Stimulated activated CD4-positive, alpha-beta T cell treated with anti-CD3 and anti-CD28 coated beads, TNF-alpha, amount 100 ng/mL, for 4 hours (primary cell): ENCODE results near the gene MRPL44.
"Not testable (repeated sequence)": the region's sequence is repeated elsewhere in the genome, so short reads cannot be mapped to it uniquely, and the experiment has no call there.

Source experiments
- DNase-seq, 3 experiments: peaks; one replicate each; pipeline ENCODE4 v3.0.0-alpha.2; 2020; ENCODE audit warnings: low read depth in 3 of 3

The MRPL44 gene

DNA sequence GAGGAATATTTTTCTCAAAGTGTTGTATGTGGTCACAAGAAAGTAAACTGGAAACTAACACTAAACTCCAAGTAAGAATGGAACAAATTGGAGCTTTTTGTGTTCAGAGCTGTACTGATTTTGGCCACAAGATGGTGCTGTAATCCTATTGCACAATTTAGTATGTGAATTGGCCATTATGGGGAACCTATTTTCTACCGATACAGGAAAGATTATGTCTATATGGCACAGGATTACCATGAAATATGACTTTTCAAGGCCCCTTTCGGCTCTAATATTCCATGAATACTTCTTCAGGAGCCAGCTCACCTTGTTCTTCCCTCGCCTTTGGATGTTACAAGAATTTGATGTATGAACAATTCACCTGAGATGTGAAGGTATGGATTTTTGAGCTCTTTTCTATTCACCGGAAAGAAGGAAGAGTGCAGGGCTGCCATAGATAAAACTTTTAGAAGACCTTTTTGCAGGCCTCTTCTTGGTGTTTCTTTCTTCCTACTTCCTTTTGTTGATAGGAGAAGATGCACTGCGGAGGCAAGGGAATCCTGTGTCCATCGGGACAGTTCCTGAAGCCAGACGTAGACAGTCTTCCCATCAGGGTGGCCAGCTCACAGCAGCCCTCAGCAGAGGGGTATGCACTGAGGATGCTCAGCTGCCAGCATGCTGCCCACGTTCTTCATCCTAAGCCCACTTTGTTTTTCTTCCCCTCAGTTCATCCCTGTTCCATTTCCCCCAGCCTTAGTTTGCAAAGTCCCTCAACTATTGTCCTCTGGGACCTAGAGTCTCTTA is 13.3 kb downstream of the MRPL44 start:
- peak in 1 of 3 experiments; percentile 33 for DNase-seq

DNA sequence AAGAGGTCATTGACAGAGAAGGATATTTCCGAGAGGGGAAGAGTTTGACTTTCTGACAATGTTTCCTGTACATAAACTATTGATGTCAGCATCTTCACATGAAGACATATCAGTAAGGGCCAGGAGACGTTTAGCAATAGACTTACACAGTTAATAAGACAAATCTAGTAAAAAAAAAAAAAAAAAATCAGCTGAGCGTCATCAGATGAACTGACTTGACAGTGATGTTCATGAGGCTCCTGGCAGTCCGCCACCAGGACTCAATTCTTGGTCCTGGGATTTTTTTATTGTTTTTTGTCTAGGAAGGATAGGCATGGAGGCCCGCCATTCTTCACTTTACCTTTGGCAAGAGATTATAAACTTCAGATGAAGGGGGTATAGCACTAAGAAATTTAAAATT is 14.5 kb downstream of the MRPL44 start:
- DNase-seq, result no peak

DNA sequence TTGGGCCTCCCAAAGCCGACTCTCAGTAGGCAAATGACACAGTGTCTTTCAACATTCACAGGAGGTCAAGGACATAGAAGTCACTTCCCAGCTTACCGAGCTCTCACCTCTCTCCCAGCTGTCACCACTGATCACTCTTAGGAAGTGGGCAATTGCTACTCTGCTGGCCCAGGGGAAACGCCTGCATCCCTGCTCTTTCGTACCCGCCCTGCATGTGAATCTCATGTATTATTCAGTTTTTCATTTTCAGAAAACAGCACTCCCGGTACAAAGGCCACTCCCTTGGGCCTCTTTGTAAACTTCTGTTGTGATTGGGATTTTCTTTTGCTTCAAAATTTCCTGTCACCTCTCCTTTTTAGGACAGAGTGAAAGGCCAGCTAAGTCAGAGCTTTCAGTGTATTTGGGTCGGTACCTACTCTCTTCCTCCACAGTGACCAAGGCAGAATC is 15.4 kb downstream of the MRPL44 start:
- DNase-seq, result no peak

DNA sequence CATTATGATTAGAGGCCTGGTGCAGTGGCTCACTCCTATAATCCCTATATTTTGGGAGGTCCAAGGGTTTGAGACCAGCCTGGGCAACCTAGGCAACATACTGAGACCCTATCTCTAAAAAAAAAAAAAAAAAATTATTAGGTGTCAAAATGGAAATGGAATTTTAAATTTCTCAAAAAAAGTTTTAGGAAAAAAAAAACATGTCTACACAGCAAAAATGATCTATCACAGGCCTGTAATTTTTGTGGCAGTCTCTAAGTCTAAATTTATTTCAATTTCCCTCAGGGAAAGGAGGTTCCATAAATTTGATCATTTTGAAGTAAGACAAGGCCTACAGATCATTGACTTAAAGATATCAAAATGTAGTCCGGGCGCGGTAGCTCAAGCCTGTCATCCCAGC is 16.3 kb downstream of the MRPL44 start:
- no peak for DNase-seq

DNA sequence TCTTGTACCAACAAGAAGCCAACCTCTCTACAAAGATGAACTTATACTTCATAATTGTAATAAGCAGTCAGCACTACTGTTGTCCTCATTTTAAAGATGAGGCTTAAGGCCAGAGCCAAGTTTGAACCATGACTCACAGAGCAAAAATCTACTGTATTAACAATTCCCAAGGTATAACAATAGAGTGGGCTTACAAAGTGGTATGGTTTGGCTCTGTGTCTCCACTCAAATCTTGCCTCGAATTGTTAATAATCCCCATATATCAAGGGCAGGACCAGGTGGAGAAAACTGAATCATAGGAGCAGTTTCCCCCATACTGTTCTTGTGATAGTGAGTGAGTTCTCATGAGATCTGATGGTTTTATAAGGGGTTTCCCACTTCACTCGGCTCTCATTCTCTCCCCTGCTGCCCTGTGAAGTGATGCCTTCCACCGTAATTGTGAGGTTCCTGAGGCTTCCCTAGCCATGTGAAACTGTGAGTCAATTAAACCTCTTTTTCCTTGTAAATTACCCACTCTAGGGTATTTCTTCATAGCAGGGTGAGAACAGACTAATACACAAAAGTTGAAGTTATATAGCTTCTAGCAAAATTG is 19.5 kb downstream of the MRPL44 start:
- DNase-seq, result no peak

DNA sequence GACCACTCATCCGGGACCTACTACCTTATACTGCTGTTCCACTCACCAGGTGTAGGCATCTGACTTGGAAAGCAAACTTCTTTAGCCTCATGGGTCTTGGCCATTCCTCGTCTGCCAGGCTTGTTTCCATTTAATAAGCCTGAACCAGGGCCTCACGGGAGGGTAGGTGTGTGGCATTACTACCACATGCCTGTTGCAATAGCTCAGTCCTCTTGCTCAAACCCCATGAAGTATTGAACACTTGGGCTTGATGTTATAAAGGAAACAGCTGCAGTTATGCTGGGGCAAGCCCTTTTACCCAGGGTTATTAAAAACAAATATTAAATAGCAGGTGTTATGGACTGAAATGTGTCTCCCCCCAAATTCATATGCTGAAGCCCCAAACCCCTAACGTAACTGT is 21.2 kb downstream of the MRPL44 start:
- no peak for DNase-seq

DNA sequence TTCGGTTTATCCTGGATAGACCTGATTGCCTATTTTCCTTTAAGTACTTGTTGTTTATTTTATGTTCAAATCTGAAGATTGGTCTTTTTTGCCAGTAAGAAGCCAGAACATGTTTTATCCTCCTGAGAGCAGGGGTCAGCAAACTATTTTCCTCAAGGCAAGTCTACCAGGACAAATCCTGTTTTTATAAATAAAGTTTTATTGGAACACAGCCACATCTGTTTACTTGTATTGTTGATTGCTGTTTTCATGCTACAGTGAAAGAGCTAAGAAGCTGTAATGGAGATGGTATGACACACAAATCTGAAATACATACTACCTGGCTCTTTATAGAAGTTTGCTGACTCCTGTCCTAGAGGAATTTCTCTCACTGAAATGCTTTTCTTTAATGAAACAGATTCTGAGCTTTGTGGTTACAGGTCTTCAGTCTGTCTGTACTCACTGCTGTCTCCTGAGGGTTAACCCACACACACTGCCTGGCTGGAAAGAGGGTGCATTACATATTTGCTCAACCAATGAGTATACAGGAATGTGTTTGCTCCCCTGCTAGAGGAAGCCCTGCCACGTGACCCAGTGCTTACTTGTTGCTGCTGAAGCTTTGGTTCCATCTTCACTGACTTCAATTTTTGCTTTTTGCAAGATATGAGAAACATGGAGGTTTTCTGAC is 22.6 kb downstream of the MRPL44 start:
- DNase-seq, result no peak

DNA sequence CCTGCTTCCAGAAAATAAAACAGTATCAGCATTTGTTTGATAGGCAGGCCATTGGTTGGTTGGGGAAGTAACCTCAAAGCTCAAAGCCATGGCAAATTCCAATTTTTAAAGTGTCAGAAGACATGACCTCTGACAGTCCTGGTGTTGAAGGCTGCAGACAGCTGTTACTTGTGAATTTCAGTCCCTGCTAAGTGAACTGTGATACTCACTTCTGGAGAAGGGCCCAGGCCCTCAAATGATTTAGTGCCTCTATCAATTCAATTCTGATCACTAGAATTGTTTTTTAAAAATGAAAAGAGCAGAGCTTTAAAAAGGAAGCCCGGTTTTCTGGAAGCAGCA is 23.1 kb downstream of the MRPL44 start:
- no peak for DNase-seq

- no peak for DNase-seq
Measured at GRCh38 chr2:223980803-223981202, 23.5 kb downstream of the MRPL44 start.

- no peak for DNase-seq
Measured at GRCh38 chr2:223981241-223981640, 24.0 kb downstream of the MRPL44 start.

DNA sequence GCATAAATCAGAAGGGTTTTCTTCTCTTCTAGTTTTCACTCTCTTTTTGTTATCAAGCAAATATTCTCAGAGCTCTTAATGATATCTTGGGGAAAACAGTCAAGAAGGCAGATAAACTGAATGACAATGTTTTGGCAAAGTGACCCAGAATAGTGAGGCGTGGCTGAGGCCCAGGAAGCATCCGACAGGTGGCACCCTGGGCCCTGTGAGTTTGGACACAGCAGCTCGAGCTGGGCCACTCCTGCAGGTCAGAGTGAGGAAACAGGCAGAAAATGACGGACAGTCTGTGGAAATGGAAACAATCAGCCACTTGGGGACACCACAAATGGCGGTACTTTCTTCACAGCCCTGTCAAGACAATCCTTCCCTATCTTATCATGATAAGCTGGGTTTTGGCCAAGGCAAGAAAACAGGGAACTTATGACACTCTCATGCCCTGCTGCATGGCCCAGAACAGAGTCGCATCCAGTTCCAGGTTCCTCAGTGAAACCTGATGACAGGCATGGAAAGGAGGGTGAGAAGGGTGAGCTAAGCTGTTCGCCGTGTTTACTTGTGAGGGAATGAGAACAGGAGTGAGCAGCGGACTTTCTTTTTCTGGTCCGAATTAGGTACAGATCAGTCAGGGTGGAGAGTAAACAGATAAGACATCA is 32.1 kb downstream of the MRPL44 start:
- no peak for DNase-seq

- DNase-seq, result no peak
Measured at GRCh38 chr2:223989856-223990232, 32.6 kb downstream of the MRPL44 start.

DNA sequence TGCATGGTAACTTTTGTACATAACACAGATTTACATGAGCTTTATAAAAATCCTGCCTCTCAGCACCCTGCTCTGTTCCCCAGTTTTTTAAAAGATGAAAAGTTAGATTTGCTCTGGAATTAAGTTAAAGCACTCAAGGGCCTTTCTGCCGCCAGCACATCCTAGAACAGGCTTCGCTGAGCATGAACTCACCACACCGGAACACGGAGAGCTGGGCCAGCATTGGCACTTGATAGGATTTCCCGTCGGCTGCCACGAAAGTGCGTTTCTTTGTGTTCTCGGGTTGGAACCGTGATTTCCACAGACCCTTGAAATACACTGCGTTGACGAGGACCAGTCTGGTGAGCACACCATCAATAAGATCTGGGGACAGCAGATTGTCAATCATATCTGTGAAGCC is 34.3 kb downstream of the MRPL44 start:
- no peak for DNase-seq

- DNase-seq, result peak; percentile 9 to 40 (median 35)
Measured at GRCh38 chr2:223993634-223994232, 36.5 kb downstream of the MRPL44 start.

GRCh38 chr2:223994562-223995162 is 37.4 kb downstream of the MRPL44 start:
- DNase-seq, result no peak

DNA sequence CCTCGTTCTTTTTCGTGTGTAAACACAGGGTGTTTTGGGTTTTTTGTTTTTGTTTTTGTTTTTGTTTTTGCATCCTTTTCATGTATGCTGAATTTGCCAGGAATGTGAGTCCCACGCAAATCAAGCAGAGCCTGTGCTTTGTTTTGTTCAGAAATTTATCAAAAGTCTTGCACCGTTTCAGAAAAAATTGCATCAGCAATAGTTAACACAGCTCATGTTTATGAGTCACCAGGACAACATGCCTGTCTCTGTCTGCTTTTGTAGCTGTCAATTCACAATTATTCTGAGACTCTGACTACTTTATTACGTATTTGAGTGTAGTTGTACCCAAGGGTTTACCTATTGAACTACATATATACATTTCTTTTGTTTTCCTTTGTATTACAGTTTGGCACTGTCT is 38.3 kb downstream of the MRPL44 start:
- no peak for DNase-seq

DNA sequence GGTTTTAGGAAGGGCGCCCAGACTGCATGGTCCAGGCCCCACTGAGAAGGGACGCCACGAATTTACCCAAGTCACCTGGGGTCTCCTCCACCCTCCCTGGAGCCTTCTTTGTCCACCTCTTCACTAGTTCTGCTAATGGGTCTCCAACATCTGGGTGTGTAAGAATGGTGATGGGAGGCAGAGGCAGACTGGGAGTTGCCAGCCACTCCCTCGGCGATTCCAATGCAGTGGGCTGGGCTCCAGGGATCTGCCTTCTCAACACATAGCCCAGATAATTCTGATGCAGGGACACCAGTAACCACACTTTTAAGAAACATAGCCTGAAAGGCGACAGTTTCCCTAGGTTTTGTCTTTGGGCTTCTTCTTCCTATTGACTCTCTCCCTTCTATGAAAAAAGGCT is 39.1 kb downstream of the MRPL44 start:
- DNase-seq, result no peak

- no peak for DNase-seq
Measured at GRCh38 chr2:223997938-223998337, 40.7 kb downstream of the MRPL44 start.

GRCh38 chr2:223998948-223999347 is 41.7 kb downstream of the MRPL44 start:
- DNase-seq, result no peak

GRCh38 chr2:223999862-224000261 is 42.6 kb downstream of the MRPL44 start:
- no peak for DNase-seq

DNA sequence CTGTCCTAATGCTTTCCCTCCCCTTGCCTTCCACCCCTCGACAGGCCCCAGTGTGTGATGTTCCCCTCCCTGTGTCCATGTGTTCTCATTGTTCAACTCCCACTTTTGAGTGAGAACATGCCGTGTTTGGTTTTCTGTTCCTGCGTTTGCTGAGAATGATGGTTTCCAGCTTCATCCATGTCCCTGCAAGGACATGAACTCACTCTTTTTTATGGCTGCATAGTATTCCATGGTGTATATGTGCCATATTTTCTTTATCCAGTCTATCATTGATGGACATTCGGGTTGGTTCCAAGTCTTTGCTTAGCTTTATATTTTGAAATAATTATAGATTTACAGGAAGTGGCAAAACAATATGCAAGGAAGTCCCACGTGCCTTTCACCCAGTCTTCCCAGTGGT is 43.4 kb downstream of the MRPL44 start:
- not testable (repeated sequence) for DNase-seq
